Loucy (cell line): ENCODE measurements around the gene MYH14.

Source experiments
- CTCF ChIP-seq: fragments of 200-600 bp; sonication (generic); conservative IDR thresholded peaks from 2 replicates; pipeline ENCODE4 v1.5.1; 2014; ENCODE audit warnings: mild to moderate bottlenecking, antibody characterized with exemption, low read length
- EZH2phosphoT487 ChIP-seq: fragments of 200-600 bp; IDR thresholded peaks from 2 replicates; pipeline ENCODE4 v1.6.1; 2018; ENCODE audit warnings: antibody characterized with exemption, mild to moderate bottlenecking, moderate library complexity, borderline replicate concordance

DNA sequence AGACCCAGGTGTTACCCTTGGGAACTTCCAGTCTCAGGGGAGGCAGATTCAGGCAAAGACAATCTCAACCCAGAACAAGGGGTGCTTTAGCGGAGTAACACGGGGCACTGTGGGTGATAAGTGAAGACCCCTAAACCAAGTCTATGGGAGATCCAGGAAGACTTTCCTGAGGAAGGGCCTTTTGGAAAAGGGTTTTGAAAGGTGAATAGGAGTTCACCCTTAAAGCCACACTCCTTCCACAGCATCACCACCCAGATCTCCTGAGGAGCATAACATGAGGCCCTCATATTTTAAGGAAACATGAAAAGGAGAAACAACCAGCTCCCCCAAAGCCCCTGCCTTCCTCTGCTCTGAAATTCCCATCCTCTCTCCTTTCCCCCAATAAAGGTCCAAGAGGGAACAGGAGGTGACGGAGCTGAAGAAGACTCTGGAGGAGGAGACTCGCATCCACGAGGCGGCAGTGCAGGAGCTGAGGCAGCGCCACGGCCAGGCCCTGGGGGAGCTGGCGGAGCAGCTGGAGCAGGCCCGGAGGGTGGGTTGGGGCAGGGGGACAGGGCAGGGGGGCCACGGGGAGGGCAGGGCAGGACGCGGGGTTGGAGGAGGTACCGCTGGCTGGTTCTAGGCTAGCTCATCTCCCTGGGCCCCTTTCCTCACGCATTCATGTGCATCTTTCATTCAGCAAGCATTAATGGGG is 73.1 kb downstream of the MYH14 start:
- TF ChIP-seq CTCF, result no peak
- no peak for TF ChIP-seq EZH2phosphoT487
